ENCODE data around the gene ROR1. TPM values are rescaled to one million over a fixed set of nuclear protein-coding genes. Genes with fewer than 3 reads are reported as not detected.

ROR1 gene
- total RNA-seq, 1 donor: 52.5 TPM

DNA sequence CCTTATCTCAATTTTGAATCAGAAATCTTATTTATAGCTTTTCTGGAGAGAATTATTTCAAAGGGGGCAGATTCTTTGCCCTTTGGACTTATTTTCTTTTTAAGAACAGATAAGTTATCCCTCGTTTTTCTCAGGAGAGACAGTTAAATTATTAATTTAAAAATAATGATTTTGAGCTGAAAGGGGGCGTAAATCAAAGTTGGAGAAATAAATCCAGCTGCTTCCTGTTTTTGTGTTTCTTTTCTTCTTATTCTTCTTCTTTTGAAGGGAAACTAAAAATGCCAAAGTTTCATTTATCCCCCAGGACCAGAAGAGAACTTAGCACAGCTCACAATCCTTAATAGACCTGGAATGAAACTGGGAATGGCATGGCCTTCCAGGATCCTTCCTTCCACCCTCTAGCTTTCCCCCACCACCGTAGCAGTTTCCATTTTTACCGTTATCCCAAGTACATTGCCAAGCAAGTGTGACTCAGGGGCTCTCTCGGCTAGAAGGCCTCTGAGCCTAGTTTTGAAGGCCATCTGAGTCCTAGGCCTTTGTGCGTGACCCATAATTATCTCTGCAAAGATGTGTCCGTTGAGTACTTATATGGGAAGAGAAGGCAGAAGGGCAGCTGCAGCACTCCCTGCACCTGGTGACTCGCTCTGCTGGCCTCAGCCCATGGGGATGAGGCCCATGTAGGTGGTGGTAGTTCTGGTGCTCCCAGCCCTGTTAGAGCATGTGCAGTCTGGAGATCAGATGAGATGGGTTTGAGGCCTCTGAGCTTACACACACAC is 181.7 kb downstream of the ROR1 start:
- peak overlapping the region; percentile 68 for H3K27ac ChIP-seq (ENCODE audit: low read depth, low read length)
- H3K4me1 ChIP-seq (ENCODE audit: insufficient read depth, low read length): peaks cover 34% of the 10 kb centered on the region
- H2AFZ ChIP-seq (ENCODE audit: low read length): no peak overlapping the region
- peaks cover 56% of the 10 kb centered on the region for H3K79me2 ChIP-seq (ENCODE audit: insufficient read depth, low read length)
- no peak overlapping the region for H3K4me3 ChIP-seq (ENCODE audit: insufficient read depth, low read length)
- TF ChIP-seq, protein P1, sequence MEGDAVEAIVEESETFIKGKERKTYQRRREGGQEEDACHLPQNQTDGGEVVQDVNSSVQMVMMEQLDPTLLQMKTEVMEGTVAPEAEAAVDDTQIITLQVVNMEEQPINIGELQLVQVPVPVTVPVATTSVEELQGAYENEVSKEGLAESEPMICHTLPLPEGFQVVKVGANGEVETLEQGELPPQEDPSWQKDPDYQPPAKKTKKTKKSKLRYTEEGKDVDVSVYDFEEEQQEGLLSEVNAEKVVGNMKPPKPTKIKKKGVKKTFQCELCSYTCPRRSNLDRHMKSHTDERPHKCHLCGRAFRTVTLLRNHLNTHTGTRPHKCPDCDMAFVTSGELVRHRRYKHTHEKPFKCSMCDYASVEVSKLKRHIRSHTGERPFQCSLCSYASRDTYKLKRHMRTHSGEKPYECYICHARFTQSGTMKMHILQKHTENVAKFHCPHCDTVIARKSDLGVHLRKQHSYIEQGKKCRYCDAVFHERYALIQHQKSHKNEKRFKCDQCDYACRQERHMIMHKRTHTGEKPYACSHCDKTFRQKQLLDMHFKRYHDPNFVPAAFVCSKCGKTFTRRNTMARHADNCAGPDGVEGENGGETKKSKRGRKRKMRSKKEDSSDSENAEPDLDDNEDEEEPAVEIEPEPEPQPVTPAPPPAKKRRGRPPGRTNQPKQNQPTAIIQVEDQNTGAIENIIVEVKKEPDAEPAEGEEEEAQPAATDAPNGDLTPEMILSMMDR (IDR thresholded peaks at IDR 0.05; ENCODE audit: extremely low read depth, low read depth, low read length): no peak
- H4K20me1 ChIP-seq (ENCODE audit: insufficient read depth, low read length): peaks cover 8% of the 10 kb centered on the region
- H3K4me2 ChIP-seq (ENCODE audit: insufficient read depth, low read length): peak overlapping the region; percentile 16
- no peak for DNase-seq (ENCODE audit: insufficient read length, low spot score, missing footprints)
- H3K36me3 ChIP-seq (ENCODE audit: insufficient read depth, low read length): no peaks in the 10 kb centered on the region
- H3K27me3 ChIP-seq (ENCODE audit: insufficient read depth, low read length): no peaks in the 10 kb centered on the region
- peaks cover 5% of the 10 kb centered on the region for H3K9me3 ChIP-seq (ENCODE audit: low read depth, low read length)

DNA sequence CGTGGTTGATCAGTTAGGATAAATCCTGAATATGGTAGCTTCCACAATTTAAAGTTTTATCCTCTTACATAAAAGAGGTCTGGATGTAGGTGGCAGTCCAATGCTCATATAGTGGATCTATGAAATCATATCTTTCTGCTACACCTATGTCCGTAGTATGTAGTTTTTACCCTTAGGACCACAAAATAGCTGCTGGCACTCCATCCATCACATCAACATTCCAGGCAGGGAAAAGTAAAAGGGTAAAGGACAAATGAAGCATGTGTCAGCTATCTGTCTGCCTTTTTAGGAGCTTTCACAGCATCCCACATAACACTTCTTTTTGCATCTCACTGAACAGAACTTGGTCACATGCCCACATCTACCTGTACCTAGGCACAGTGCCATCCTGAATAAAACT is 184.7 kb downstream of the ROR1 start:
- TF ChIP-seq, protein P1 (IDR thresholded peaks at IDR 0.05; ENCODE audit: extremely low read depth, low read depth, low read length): no peak

DNA sequence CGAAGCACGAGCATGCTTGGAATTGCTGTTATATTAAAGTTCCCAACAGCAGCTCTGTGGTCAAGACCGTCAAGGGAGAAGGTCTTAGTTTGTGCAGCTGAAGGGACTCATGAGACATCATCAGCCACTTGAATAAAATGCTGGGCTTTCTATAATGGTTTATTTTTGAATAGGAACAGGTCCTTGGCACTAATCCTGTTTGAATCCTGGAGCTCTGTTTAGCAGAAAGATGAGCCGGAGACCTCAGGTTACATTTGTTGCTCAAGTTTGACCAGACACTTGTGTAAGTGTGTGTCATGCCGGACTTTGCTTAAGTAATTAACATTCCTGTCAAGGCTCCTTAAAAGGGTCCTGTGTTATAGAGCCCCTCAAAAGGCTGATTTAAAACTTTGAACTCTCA is 186.5 kb downstream of the ROR1 start:
- peaks cover 3% of the 10 kb centered on the region for H3K9me3 ChIP-seq (ENCODE audit: low read depth, low read length)
- no peaks in the 10 kb centered on the region for H3K36me3 ChIP-seq (ENCODE audit: insufficient read depth, low read length)
- H3K4me1 ChIP-seq (ENCODE audit: insufficient read depth, low read length): peaks cover 18% of the 10 kb centered on the region
- TF ChIP-seq, protein P1 (IDR thresholded peaks at IDR 0.05; ENCODE audit: extremely low read depth, low read depth, low read length): no peak
- H3K79me2 ChIP-seq (ENCODE audit: insufficient read depth, low read length): peaks cover 43% of the 10 kb centered on the region
- H3K4me2 ChIP-seq (ENCODE audit: insufficient read depth, low read length): no peak overlapping the region
- DNase-seq (ENCODE audit: insufficient read length, low spot score, missing footprints): no peak
- H3K4me3 ChIP-seq (ENCODE audit: insufficient read depth, low read length): no peak overlapping the region
- H2AFZ ChIP-seq (ENCODE audit: low read length): no peak overlapping the region
- no peaks in the 10 kb centered on the region for H3K27me3 ChIP-seq (ENCODE audit: insufficient read depth, low read length)
- no peak overlapping the region for H3K27ac ChIP-seq (ENCODE audit: low read depth, low read length)
- peaks cover 13% of the 10 kb centered on the region for H4K20me1 ChIP-seq (ENCODE audit: insufficient read depth, low read length)

More for the DNA sequence above, 184.7 kb downstream of the ROR1 start:
- peaks cover 5% of the 10 kb centered on the region for H3K9me3 ChIP-seq (ENCODE audit: low read depth, low read length)
- H3K27ac ChIP-seq (ENCODE audit: low read depth, low read length): no peak overlapping the region
- peaks cover 51% of the 10 kb centered on the region for H3K79me2 ChIP-seq (ENCODE audit: insufficient read depth, low read length)
- peaks cover 13% of the 10 kb centered on the region for H4K20me1 ChIP-seq (ENCODE audit: insufficient read depth, low read length)
- no peak overlapping the region for H3K4me3 ChIP-seq (ENCODE audit: insufficient read depth, low read length)
- no peak overlapping the region for H3K4me2 ChIP-seq (ENCODE audit: insufficient read depth, low read length)
- no peak overlapping the region for H2AFZ ChIP-seq (ENCODE audit: low read length)
- H3K27me3 ChIP-seq (ENCODE audit: insufficient read depth, low read length): no peaks in the 10 kb centered on the region
- no peak for DNase-seq (ENCODE audit: insufficient read length, low spot score, missing footprints)
- H3K4me1 ChIP-seq (ENCODE audit: insufficient read depth, low read length): peaks cover 18% of the 10 kb centered on the region
- no peaks in the 10 kb centered on the region for H3K36me3 ChIP-seq (ENCODE audit: insufficient read depth, low read length)

DNA sequence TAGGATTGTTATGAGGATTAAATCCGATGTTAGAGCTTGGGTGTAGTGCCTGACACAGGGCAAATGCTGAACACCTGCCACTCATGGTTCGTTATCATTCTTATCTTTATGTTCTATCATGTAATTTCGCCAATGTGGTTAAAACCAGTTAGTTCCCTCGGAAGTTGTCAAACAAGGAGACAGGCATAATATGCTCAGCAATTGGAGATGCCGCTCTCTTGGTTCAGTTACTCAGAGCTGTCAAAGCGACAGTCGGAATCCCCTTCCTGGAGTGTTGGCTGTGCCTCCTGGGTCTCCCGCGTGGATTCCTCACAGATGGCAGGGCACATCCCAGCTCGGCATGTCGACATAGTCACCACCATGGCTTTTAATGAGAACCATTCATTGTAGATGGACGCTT is 192.2 kb downstream of the ROR1 start:
- peaks cover 15% of the 10 kb centered on the region for H3K79me2 ChIP-seq (ENCODE audit: insufficient read depth, low read length)
- H3K36me3 ChIP-seq (ENCODE audit: insufficient read depth, low read length): no peaks in the 10 kb centered on the region
- H3K4me2 ChIP-seq (ENCODE audit: insufficient read depth, low read length): no peak overlapping the region
- DNase-seq (ENCODE audit: insufficient read length, low spot score, missing footprints): no peak
- TF ChIP-seq, protein P1 (IDR thresholded peaks at IDR 0.05; ENCODE audit: extremely low read depth, low read depth, low read length): no peak
- no peak overlapping the region for H2AFZ ChIP-seq (ENCODE audit: low read length)
- H3K27me3 ChIP-seq (ENCODE audit: insufficient read depth, low read length): no peaks in the 10 kb centered on the region
- no peak overlapping the region for H3K27ac ChIP-seq (ENCODE audit: low read depth, low read length)
- peaks cover 15% of the 10 kb centered on the region for H4K20me1 ChIP-seq (ENCODE audit: insufficient read depth, low read length)
- no peaks in the 10 kb centered on the region for H3K9me3 ChIP-seq (ENCODE audit: low read depth, low read length)
- no peak overlapping the region for H3K4me3 ChIP-seq (ENCODE audit: insufficient read depth, low read length)
- H3K4me1 ChIP-seq (ENCODE audit: insufficient read depth, low read length): peaks cover 26% of the 10 kb centered on the region

All from osteoblast (primary cell).